Activated T-cell treated with anti-CD3 and anti-CD28 coated beads for 24 hours (primary cell): Measurements from ENCODE around the gene METRNL.
"Not testable (repeated sequence)": the region's sequence is repeated elsewhere in the genome, so short reads cannot be mapped to it uniquely, and the experiment has no call there.

Experiments used
- DNase-seq: peaks from one replicate; pipeline ENCODE4 v3.0.0-alpha.2; 2020; ENCODE audit warnings: low read depth

Gene METRNL, protein sequence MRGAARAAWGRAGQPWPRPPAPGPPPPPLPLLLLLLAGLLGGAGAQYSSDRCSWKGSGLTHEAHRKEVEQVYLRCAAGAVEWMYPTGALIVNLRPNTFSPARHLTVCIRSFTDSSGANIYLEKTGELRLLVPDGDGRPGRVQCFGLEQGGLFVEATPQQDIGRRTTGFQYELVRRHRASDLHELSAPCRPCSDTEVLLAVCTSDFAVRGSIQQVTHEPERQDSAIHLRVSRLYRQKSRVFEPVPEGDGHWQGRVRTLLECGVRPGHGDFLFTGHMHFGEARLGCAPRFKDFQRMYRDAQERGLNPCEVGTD

DNA sequence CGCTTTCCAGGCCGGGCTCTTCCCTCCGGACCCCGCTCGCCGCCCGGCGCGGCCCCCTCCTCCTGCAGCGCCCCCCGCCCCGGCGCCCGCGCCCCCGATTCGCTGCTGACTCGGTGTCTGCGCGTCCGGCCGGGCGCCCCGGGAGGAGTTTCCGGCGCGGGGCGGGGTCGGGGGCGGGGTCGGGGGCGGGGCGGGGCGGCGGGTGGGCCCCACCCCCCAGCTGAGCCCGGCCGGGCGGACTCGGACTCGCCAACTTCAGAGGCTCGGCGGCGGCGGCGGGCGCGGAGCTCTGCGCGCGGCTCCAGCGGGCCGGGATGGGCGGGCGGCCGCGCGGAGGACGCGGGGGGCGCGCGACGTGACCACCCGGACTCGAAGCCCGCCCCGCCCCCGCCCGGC, at the start of gene METRNL:
Gene METRNL, plus strand, starts transcription at position 258 of the 396 bp plus-strand sequence. CDS start 207 bp downstream, outside the sequence.
- peak; percentile 38 for DNase-seq

DNA sequence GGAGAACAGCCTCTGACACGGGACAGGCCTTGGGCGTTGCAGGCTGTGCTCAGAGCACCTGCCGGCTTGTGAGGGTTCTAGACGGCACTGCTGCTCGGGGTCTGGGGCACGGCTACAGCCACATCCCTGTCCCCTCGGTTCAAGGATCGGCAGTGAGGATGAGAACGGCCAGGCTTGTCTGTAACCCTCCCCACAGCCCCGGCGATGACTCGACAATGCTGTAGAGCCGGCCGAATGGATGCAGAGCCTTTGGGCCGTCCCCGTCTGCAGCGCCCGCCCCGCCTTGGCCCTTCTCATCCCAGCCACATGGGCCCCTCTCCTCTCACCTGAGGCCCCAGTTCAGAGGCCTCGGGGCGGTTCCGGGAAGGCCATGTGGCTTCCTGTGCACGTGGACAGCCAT, 49.0 kb upstream of the METRNL start:
- DNase-seq = no peak

DNA sequence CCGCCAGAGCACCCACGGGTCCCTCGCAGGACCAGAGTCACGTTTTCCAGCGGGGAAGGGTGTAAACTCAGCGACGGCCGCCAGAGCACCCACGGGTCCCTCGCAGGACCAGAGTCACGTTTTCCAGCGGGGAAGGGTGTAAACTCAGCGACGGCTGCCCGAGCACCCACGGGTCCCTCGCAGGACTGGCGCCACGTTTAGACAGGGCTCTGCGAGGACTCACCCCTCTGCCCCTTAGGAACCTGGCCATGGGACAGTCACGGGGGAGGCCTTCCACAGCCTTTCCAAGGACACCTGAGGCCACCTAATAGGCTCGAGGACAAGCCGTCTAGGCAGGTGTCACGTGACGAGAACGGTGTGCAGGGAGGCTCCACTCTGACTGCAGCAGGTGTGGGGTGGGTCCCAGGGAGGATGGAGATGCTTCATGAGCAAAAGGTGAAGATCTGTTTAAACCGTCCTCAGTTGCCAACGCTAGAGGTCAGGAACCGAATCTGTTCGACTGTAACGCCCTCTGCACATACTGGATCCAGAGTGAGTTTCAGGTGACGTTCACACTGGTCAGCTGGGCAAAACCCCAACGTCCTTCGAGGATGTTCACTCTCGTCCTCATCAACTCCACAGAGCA, 48.0 kb upstream of the METRNL start:
- no peak for DNase-seq

DNA sequence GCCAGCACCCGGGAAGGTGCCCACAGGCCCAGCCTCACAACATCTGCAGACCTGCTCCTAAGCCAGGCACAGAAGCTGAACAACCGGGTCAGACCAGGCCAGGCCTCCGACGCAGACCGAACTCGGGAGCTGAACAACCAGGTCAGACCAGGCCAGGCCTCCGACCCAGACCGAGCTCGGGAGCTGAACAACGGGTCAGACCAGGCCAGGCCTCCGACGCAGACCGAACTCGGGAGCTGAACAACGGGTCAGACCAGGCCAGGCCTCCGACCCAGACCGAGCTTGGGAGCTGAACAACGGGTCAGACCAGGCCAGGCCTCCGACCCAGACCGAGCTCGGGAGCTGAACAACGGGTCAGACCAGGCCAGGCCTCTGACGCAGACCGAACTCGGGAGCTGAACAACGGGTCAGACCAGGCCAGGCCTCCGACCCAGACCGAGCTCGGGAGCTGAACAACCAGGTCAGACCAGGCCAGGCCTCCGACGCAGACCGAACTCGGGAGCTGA, 47.4 kb upstream of the METRNL start:
- DNase-seq = not testable (repeated sequence)

DNA sequence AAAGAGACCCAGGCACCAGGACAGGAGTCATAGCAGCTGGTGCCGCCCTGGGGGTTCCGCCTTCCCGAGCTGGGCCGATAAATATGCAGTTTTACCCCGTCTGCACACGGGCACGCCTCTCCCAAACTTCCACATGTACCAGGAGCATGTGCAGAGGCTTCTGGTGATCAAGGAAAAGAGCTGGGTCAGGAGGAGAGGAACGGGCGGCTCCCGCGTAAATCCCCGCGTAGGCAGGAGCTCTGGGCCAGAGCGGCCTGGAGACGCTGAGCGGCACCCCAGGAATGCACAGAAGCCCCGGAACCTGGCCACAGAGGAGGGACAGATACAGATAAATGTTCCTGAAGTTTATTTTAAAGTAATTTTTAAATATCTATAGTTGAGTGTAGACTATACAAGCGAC, 46.6 kb upstream of the METRNL start:
- DNase-seq = no peak

DNA sequence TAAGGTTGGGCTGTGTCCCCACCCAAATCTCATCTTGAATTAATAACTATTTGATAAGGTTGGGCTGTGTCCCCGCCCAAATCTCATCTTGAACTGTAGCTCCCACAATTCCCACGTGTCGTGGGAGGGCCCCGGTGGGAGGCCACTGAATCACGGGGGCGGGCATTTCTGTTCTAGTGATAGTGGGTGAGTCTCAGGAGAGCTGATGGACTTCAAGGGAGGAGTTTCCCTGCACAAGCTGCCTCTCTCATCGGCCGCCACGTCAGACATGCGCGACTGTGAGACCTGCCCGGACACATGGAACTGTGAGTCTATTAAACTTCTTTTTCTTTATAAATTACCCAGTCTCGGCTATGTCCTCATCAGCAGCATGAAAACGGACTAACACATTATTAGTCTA, 44.9 kb upstream of the METRNL start:
- no peak for DNase-seq

DNA sequence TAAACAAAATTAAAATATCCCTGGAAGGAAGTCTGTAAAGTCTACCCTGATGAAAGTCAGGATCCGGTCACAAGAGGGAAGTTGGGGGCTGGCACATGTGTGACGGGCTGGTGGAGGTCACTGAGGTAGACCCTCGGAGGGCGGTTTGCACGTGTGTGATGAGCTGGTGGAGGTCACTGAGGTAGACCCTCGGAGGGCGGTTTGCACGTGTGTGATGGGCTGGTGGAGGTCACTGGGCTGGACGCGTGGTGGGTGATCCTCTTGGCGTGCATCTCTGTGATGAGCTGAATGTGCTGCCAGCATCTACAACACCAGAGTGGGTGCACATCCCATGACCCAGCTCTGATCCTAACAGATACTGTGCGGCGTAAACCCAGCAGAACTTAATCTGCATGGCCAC, 43.7 kb upstream of the METRNL start:
- no peak for DNase-seq

DNA sequence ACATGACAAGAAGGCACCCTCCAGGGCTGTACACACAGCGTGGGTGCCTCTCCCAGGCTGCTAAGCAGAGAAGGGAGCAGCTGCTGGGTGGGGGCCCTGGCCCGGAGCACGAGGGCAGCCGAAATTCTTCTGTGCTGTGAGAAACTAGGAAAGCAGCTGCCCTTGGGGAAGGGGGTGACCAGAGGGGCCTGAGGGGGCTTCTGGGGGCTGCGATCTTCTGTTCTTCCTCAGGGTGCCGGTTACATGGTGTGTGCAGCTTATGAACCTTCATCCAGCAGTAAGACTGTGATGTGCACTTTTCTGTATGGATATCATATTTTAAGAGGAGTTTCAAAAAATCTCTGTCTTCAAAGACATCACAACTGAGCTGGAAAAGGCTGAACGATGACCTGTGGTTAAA, 43.2 kb upstream of the METRNL start:
- DNase-seq = no peak

DNA sequence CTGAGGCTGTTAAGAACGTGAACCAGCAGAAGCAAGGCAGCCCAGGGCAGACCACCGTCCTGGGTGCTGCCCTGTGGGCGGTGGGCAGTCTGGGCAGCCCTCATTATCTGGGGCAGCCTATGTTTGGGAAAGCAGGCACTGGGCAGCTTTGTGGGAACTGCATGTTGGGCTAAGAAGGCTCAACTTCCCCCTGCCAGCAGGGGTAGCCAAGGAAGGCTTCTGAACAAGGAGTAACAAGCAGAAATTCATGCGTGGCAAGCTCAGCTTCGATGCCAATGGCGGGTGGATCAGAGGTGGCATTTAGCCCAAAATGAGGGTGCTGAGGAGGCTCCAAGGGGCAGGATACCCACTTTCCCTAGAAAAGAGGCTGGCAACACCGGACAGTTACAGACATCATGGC, 42.7 kb upstream of the METRNL start:
- DNase-seq = no peak

DNA sequence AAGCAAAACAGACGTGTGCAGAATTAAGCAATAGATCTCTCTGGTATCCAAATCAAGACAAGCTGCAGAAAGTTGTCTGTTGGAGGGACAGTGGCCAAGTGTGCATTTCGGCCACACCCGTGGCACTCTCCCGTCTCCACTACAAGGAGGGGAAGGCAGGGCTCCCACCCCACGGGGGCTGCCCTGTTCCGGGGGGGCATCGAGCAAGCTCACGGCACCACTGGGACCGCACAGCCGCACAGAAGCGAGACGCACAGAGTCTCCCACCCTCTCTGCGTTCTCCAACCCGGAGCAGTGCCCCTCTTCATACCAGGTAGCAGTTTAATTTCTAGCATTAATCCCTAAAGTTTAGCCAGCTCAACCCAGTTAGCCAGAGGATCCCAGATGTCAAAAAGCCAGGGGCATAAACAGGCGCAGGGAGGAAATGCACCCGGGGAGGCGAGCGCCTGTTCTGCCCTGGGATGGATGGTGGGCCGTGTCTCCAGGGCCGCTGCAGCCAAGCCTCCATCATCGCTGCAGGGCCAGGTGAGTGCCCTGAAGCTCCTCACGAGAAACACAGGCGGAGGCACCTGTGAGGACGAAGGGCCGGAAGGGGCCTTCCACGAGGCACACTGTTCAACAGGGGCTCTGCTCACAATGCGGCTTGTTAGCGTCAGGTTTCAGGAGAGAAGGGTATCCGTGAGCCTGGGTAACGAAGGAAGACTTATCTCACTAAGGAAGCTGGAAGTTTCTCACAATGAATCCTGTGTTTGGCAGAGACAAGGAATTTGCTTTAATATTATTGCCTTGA, 42.1 kb upstream of the METRNL start:
- no peak for DNase-seq

DNA sequence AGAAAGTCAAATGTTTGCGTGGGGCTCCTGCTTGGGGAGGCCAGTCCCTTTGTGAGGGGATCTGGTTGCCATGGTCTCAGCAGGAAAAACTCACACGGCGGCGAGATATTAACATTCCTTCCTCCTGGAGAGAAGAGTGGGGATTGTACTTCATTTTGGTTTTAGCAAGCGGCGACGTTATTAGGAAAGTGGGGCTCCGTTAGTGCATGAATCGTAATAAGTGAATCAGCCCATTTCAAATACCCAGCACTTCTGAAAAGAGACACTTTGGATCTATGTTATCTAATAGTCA, 41.6 kb upstream of the METRNL start:
- no peak for DNase-seq

DNA sequence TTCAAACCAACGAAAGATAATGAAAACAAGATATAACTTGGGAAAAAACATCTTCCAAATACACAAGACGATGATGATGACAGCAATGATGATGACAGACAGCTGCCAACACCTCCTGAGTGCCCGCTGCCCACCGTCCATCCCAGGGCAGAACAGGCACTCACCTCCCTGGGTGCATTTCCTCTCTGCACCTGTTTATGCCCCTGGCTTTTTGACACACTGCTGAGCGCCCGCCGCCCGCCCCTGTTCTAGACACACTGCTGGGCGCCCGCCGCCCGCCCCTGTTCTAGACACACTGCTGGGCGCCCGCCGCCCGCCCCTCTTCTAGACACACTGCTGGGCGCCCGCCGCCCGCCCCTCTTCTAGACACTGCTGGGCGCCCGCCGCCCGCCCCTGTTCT, 40.4 kb upstream of the METRNL start:
- not testable (repeated sequence) for DNase-seq

DNA sequence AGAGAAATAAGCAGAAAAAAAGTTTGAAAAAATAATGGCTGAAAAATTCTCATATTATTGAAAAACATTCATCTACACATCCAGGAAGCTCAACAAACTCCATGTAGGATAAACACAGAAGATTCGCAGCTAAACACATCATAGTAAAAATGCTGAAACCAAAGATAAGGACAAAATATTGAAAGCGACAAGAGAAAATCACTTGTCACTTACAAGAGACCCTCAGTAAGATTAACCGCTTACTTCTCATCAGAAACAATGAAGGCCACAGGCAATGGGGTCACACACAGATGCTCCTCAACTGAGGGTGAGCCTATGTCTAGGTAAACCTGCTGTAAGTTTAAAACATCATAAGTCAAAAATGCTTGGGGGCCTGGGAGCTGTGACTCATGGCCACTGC, 38.1 kb upstream of the METRNL start:
- DNase-seq = no peak

DNA sequence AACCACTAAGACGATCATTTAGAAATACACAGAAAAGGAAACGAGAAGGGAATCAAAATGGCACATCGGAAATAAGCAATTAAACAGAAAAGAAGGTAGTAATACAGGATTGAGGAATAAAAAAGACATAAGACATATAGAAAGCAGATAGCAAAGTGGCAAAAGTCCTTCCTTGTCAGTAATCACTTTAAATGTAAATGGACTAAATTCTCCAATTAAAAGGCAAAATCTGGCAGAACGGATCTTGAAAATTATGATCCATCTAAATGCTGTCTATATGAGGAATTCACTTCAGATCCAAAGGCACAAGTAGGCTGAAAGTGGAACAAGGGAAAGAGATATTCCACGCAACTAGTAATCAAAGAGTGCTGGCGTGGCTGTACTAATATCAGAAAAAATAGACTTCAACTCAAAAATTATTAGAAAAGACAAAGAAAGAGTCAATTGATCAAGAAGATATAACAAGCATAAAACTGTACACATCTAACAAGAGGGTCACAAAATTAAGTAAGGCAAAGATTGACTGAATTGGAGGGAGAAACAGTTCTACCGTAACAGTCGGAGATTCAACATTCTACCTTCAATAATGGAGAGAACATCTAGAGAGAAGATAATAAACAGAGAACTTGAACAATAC, 36.8 kb upstream of the METRNL start:
- DNase-seq = no peak

DNA sequence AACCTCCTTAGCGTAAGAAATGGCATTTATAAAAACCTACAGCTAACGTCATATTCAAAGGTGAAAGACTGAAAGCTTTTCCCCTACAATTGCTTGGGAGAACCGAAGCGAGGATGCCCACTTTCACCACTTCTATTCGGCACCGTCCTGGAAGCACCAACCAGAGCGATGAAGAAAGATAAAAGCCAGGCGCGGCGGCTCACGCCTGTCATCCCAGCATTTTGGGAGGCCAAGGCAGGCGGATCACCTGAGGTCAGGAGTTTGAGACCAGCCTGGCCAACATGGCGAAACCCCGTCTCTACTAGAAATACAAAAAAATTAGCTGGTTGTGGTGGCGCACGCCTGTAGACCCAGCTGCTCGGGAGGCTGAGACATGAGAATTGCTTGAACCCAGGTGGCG, 34.9 kb upstream of the METRNL start:
- DNase-seq = not testable (repeated sequence)

DNA sequence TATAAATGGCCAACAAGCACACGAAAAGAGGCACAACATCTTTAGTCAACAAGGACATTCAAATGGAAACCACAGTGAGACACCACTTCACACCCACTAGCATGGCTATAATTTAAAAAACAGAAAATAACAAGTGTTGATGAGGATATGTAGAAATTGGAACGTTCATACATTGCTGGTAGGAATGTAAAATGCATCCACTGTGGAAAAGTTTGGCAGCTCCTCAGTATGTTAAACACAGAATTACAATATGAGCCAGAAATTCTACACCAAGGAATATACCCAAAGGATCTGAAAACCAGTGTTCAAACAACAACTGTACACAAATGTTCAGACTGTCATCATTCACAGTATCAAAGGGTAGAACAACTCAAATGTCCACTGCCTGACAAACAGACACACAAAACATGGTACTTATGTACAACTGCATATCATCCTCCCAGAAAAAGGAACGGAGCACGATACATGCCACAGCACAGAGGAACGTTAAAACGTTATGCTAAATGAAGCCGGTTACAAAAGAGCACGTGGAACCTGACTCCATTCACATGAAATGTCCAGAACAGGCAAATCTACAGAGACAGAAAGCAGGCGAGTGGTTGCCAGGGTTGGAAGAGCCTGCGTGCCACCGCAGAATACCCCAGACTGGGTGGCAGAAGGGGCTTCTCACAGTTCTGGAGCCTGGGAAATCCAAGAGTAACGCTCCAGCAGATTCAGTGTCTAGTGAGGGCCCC, 32.8 kb upstream of the METRNL start:
- no peak for DNase-seq

DNA sequence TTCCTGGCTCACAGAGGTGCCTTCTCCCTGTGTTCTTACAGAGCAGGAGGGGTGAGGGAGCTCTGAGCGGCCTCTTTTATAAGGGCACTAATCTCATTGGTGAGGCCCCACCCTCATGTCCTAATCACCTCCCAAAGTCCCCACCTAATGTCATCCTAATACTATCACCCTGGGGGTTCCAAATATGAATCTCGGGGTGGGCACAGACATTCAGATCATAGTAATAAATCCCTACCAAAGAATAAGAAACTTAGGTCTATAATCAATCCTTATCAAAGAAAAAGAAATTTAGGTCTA, 32.3 kb upstream of the METRNL start:
- DNase-seq = no peak

DNA sequence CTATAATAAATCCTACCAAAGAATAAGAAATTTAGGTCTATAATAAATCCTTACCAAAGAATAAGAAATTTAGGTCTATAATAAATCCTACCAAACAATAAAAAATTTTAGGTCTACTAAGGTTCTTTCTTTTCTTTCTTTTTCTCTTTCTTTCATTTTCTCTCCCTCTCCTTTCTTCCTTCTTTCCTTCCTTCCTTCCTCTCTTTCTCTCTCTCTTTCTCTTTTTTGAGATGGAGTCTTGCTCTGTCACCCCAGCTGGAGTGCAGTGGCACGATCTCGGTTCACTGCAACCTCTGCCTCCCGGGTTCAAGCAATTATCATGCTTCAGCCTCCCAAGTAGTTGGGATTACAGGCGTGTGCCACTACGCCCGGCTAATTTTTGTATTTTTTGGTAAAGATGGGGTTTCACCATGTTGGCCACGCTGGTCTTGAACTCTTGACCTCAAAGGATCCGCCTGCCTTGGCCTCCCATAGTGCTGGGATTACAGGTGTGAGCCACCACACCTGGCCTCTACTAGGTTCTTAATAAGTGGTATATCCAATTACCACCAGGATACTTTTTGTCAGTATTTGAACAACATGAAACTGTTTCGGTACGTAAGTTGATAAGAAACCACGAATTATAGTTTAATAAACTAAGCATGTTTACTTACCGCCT, 31.5 kb upstream of the METRNL start:
- DNase-seq = not testable (repeated sequence)

DNA sequence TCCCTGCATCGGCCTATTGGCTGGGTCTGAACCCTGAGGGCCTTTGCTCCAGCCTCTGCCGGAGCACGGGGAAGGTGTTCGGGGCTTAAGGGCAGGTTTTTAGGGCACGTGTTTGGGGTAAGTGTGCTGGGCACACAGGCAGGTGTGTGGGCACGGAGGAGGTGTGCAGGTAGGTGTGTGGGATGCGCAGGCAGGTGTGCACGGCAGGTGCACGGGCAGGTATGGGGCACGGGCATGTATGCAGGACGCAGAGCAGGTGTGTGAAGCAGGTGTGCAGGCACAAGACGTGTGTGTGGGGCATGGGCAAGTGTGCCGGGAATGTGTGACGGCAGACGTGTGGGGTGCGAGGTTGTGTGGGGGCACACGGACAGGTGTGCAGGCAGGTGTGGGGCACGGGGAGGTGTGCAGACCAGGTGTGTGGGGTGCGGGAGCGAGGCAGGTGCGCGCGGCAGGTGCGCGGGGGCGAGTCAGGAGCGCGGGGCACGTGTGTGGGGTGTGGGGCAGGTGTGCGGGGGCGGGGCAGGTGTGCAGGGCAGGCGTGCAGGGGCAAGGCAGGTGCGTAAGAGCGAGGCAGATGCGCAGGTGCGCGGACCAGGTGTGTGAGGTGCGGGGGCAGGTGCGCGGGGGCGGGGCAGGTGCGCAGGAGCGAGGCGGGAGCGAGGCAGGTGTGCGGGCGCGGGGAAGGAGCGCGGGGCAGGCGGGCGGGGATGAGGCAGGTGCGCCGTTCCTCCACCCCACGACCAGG, 28.6 kb upstream of the METRNL start:
- DNase-seq = no peak

DNA sequence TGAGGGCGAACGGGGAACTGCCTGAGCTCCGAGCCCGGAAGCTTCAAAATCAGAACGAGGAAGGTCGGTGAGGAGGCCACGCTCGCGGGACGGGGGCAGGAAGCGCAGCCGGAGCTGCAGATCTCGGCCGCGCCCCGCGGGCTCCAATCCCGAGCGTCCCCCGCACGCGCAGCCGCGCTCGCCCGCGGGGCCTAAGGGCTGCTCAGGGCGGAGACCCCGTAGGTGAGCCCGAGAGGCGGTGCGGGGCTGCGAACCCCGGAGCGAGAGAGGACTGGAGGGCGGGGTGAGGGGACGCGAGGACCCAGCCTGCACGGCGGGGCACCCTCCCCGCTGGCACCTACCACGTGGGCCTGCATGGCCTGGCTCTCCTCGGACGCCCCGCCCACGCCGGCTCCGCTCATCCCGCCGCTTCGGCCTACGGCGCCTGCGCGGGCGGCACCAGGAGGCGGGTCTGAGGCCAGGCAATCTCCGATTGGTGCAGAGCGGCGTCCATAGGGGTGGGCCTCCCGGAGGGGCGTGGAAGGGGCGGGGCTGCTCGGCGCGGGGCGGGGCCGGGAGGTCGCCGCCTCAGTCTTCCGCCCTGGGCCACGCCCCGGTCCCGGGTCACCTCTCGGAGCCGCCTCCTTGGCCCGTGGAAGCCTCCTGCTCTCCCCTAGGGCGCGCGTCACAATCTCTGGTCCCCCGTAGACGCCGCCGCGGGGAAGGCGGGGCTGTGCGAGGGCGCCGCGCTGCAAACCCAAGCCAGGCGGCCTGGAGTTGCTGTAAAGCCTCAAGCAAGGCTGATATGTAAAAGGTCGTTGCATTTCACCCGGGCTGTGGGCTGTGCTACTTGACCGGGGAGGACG, 27.8 kb upstream of the METRNL start:
- DNase-seq = peak; percentile 96
